Fibroblast of skin of left biceps (primary cell): ENCODE measurements around the gene KCND1.
"Not testable (repeated sequence)": the region's sequence is repeated elsewhere in the genome, so short reads cannot be mapped to it uniquely, and the experiment has no call there.

Experiments
- DNase-seq, 2 experiments: peaks; one replicate each; pipeline ENCODE4 v3.0.0-alpha.2; 2013; ENCODE audit warnings: low read depth in 2 of 2

KCND1 gene

DNA sequence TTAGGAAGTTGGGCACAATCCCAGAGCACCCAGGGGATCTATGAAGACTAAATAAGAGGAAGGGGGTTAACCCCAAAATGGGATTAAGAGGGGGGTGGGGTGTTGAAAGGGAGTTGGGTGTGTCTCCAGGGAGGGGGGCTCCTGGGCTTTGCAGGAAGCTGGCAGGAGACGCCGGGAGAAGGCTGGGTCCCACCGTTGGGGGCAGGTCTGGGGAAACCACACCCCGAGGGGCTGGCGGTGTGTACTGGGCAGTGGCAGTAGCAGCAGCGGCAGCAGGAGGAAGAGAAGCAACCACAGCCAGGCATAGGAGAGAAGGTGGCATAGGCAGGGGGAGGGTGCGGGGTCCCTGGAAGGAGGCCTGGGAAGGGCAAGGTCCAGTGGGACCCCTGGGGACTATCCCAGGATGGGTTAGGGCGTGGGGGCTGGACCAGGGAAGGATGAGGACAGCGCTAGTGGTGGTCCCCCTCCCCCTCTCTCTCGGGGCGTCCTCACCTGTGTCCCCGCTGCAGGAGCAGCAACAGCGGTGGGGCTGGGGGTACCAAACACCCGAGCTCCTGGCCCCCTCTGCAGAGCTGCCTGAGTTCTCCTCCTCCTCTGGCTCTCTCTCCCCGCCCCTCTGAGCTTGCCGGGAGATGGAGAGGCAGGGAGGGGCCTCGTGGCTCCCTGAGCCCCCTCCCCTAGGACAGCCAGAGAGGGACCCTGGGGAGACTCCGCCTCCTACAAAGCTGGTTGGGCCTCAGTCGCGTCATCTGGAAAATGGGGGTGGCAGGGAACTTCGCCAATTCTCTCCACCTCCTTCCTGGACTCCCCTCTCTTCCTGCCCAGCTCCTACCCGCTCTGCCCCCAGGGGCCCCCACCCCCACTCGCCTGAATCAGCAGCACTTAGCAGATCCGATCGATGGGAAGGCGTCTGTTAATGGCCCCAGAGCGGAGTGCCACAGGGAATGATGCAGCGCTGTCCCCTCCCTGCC is at the start of gene KCND1:
KCND1 (minus strand) TSS at position 596 of the 971 bp plus-strand sequence. CDS start 1,573 bp downstream, outside the sequence.
- peak in 1 of 2 experiments; percentile 29 for DNase-seq

DNA sequence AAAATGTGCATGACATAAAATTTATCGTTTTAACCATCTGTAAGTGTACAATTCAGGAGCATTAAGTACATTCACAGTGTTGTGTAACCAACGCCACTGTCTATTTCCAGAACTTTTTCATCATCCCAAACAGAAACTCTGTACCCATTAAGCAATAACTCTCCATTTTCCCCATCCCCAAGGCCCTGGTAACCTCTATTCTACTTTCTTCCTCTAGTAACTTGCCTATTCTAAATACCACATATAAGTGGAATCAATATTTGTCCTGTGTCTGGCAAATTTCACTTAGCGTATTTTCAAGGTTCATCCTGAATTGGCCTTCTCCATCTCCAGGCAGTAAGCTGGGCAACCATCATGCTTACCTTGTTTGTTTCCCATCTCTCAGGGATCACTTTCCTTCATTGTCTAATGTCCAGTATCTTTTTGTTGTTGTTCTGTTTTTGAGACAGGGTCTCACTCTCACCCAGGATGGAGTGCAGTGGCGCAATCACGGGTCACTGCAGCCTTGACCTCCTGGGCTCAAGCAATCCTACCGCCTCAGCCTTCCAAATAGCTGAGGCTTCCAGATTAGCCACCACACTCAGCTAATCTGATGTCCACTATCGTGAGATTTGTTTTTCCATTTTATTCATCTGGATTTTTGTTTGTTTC is 48.1 kb upstream of the KCND1 start:
- no peak for DNase-seq

DNA sequence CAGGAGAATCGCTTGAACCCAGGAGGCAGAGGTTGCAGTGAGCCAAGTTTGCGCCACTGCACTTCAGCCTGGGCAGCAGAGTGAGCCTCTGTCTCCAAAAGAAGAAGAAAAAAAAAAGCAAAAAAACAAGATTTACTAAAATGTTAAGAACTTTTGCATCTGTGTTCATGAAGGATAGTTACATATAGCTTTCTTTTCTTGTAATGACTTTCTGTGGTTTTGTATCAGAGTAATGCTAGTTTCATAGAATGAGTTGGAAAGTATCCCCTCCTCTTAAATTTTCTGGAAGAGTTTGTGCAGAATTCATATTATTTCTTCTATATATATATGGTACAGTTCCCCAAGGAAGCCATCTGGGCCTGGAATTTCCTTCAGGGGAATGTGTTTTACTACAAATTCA is 47.4 kb upstream of the KCND1 start:
- no peak for DNase-seq

DNA sequence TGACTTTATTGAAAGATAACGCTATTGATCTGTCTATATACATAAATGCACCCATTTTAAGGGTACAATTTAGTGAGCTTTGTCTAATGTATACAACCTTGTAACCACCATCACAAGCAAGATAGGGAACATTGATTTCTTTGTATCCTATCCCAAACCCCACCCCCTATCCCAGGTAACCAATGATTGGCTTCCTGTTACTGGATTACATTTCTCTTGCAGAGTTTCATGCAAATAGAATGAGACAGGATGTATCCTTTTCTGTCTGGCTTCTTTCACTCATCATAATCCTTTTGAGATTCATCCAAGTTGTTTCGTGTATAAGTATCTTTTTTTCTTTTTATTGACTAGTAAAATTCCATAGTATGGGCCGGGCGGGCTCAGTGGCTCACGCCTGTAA is 32.1 kb upstream of the KCND1 start:
- DNase-seq, result no peak

DNA sequence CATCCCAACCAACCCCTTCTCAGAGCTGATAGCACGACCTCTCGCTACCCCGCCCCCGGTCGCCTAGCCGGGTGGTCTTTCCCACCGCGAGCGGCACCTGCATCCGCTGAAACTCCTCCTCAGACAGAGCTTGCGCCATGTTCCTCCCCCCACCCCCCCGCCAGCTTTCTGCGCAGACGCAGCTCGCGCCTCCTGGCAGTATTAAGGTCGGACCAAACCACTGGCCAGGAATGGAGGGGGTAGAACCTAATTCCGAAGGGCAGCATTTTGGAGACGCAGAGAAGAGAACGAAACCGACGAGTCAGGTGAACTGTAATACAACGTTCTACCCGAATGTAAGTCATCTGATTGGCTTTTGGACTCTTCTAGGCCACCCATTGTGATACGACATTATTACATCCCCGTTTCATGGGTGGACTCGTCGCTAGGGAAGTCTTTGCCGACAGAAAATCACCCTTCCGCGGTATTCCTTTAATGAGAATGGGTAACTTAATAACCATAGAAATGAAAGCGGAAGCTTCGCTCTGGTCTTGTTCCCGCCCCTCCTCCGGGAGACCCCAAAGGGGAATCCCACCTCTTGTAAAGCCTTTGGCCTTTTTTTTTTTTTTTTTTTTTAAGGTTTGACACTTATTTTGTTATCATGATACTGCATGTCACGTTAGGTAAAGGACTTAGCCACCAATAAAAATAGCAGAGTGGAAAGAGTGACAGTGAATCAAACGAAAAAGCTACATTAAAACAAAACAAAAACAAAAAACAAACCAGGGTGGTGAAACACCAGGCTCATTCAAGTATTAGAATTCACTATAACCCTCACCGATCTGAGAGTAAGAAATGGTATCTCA is 30.7 kb upstream of the KCND1 start, which contains the start of gene GRIPAP1:
GRIPAP1 (minus strand) TSS at position 174 of the 845 bp plus-strand sequence; CDS start at position 139, 35 bp downstream.
- peak; percentile 65 to 75 for DNase-seq

DNA sequence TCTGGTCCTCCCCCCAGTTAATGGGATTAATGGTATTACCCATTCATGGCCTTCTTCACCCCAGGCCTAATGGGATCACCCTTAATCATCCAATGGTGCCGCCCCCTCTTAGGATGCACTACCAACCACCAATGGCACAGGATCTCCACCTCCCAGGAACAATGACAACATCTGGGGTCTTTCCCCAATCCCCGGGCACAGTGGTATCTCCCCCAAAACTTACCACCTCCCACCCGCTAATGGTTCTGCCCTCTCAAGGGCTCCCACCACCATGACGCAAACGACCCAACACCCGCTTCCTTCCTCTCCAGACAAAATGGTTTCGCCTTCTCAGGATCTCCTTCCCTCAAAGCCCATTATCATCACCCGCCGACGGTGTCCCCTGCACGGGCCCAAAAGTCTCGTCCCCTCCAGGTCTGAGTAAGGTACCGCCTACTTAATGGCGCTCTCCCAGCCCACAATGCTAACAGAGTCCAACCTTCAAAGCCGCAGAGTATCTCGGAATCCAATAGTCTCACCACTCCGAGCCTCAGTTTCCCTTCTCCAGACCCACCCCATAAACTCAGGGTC is 30.0 kb upstream of the KCND1 start:
- no peak for DNase-seq

DNA sequence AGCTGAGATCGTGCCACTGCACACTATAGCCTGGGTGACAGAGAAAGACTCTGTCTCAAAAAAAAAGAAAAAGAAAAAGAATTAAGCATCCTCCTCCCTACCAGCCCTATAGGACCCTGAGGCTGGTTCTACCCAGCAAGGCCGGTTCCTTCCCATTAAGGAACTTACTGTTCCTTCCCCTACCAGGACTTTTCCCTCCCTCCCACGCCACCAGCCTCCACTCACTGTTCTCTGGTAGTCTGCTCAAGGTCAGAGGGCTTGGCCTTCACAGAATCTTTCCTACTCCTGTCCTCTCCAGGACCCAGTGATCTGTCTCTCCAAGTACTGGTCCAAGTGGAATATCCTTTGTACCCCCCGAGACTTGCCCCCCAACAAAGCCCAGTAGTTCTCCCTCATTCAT is 29.0 kb upstream of the KCND1 start:
- DNase-seq, result no peak

DNA sequence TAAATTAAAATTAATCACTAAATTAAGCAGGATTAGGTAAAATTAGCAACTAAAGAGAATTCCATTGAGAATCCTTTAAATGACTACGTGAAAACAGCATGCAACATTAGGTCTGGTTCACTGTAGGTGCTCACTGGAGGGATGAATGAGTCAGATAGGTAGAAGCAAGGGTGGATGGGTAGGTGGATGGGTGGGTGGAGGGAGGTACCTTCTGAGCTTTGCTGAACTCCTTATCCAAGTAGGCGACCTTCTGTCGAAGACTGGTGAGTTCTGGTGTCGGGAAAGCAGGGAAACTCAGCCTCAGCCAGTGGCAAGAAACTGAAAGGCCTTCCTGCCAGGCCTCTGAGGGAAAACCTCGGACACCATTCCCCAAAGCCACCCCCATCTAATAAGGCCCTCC is 27.4 kb upstream of the KCND1 start:
- no peak for DNase-seq

DNA sequence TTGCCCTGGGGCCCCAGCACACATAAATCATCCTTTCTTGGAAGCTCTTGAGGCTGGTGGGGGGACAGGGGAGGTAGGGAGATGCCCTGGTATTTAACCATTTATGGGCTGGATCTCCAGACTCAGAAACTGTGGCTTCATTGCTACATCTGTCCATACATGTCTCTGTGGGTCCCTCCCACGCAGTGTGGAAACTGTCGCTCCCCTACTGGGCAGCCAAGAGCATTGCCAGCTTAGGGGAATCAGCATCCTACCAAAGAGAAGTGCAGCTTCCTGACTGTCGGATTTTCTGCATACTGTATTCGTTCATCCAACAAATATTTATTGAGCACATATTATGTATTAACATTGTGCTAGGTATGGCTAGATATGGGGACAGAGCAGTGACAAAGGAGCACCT is 26.7 kb upstream of the KCND1 start:
- no peak for DNase-seq

DNA sequence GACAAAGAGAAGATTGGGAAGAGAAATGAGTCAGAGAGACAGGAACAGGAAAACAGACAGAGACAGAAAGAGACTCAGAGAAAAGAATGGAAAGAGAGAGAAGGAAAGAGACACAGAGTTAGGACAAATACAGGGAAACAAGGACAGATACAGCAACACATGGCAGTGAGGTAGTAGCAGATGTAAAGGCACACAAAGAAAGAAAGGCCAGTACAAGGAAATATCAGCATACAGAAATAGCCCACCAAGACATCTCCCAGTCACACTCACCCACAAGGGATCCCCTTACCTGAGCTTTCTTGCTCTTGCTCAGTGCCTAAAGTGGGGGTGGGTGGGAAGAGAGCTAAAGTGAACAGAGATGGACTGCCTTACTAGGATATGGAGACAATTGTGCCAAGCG is 26.2 kb upstream of the KCND1 start:
- DNase-seq, result no peak

DNA sequence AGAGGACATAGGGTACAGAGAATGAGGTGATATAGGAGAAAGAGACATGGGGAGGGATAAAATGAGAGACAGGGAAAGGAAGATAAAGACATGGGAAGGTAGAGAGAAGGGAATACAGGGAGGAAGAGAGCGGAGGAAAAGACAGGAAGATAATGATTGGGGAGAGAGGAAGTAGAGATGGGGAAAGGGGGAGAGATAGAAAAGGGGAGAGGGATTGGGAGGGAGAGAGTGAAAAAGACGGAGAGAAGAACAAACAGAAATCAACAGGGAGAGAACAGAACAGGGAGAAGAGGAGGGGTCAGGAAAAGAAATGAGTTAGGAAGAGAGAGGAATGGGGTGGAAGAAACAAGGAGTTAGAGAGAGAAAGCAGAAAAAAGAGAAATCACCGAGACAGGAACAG is 25.8 kb upstream of the KCND1 start:
- DNase-seq, result no peak

DNA sequence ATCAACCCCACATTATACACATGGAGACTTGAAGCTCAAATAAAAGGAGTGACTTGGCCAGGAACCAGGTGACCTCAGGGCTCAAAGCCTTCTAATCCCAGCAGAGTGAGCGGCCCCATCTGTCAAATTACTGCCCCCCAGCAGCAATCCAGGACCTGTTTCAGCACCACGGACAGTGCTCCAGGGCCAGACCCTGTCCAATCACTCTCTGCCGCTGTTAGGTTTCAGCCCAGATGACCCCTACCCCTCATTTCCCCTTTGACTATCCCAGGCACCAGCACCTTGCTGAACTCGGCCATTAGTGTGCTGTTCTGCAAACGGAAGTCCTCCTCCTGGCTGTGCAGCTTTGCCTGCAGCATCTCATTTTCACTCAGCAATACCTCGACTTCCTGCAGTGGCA is 25.3 kb upstream of the KCND1 start:
- no peak for DNase-seq

DNA sequence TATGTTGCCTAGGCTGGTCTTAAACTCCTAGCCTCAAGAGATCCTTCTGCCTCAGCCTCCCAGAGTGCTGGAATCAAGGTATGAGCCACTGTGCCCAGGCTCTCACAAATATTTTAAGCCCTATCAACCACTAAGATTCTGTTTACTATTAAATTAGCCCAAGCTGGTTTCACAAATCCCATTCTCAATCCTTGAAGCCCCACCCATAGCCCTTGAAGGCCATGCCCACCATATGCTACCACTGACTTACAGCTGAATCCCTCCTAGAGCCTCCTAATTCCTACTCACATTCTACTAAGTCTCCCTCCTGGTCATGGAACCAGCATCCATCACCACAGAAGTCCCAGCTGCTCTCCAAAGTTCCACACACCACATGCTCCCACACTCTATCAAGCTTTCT is 20.7 kb upstream of the KCND1 start:
- no peak for DNase-seq

DNA sequence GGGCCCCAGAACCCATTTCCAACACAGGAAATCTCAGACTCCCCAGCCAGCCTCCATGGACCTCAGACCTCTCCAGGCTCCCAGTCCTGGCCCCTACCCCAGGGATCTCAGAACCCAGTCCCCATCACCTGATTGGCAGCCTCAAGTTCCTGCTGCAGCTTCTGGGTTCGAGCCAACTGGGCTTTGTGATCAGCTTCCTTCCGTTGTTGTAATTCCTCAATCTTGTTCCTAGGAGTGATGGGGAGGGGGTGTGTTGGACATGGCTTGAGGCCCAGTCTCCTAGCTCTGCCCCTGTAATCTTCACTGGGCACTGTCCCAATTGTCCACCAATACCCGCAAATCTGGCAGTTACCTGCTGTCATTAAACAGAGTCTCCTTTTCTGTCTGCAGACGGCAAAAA is 17.8 kb upstream of the KCND1 start:
- no peak for DNase-seq

DNA sequence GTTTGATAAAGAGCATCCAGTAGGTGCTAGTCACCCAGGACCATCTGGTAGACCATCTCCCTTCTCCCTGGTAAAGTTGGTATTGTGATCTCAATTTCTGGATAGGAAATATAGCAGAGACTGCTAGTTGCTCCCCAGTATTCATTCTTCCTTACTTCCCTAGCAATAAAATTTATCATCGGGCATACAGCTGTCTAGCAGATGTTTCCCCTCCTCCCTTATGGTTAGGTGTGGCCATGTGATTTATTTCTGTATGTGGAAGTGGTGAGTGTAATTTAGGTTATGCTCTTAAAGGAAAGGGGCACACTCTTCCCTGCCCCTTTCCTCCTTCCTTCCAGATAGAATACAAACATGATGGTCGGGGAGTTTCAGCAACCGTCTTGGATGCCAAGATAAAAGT is 12.3 kb upstream of the KCND1 start:
- no peak for DNase-seq

DNA sequence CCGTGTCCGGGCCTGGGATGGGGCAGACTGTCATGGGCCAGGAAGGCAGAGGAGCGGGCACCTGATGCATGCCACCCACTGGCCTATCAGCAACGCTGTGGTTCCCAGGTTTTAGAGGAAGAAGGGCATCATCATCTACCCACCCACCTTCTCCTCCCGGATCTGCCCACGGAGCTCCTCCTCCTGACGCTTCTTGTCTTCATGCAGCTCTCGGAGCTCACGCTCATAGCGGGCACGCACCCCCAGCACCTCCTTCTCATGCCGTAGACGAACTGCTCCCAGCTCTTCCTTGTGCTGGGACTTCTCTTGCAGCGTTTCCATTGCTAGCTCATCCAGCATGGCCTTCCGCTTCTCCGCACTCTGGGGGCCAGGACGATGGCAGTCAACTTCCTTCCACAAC is 11.4 kb upstream of the KCND1 start:
- no peak for DNase-seq

DNA sequence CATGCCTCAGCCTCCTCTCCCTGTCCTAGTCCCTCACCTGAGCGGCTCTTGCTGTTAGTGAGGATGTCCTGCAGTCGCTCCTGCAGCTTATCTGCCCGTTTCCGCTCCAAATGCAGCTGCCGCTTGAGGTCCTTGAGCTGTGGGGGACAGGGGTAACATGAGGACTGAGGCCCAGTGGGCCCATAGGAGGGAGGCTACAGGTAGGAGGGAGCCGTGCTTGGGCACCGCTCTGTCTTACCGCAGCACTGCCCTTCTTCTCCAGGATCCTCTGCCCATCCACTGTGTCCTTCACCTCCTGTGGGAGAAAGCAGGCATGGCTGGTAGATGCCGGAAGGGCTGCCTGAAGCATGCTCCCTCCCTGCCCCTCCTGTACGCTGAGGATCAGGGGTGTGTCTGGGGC is 9.5 kb upstream of the KCND1 start:
- DNase-seq, result no peak

DNA sequence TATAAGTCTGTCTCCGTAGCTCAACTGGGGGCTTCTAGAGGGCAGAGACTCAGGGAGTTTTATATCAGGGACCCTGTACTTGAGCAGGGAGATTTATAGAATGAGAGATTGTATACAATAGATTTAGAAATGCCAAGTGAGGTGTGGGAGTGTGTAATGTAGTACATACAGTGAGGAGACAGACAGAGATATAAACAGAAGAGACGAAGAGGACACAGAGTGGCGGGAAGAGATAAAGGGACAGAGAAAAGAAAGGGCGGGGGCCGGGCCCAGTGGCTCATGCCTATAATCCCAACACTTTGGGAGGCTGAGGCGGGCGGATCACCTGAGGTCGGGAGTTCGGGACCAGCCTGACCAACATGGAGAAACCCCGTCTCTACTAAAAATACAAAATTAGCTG is 8.7 kb upstream of the KCND1 start:
- DNase-seq, result not testable (repeated sequence)

DNA sequence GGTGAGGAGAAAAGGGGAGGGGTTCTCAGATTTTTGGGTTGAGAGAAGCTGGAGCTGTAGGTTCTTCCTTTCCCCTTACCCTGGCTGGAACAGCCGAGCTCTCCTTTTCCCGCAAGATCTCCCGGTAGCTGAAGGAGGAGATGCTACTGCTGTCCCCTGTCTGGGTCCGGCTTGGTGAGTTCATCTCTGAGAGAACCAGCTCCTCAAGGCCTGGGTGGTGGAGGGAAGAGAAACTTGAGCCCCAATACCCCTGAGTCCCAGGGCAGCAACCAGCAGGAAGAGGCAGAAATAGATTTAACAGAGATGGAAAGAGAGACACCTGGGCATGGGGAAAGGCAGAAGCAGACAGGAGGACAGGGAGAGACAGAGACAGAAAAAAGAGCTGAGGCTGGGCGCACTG is 6.6 kb upstream of the KCND1 start:
- DNase-seq, result no peak

DNA sequence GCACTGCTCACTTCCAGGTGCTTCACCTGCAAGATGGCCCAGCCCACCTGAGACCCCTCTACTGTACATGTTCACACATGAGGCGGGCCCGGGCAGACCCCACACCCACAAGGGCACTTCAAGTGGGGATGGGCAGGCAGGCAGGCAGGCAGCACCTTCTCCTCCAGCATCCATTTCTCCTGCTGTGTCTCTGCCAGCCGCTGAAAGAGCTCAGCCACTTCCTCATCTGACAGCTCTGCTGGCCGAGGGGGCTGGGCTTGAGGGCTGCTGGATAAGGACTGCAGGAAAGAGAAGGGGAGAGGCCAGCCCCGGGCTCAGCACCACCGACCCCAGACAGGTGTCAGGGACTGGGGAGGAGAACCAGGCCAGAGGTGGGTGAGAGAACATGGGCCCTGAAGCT is 4.4 kb upstream of the KCND1 start:
- no peak for DNase-seq

DNA sequence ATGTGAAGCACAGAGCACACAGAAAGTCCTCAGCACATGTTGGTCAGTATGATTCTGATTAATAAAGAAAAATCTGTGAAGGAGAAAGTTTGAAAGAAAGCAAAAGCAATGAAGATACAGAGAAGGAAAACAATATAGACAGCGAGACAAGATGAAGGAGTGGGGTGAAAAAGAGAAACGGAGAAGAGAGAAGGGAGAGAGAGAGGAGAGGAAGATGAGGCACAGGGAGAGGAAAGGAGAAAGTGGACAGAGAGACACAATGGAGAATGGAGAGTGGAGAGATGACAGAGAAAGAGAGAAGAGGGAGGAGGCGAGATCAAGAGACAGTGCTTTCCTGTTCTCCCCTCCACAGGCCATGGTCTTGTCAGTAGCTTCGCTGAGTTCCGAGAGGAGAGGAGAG is 3.9 kb upstream of the KCND1 start:
- no peak for DNase-seq

DNA sequence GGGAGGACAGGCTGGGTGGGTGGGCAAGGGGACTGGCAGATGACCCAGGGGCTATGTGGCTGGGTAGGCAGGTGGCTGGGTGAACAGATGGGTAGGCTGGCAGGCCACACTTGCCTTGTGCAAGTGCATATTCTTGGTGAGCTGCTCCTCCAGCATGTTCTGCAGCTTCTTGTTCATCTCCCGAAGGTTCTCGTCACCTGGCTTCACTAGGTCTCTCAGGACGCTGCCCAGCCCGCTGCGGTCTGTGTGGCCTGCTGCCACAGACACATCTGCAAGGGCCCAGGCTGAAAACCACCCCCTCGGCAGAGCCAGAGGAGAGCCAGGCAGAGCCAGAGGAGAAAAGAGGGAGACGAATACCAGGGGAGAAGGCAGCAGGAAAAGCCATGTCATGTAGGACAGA is 3.4 kb upstream of the KCND1 start:
- DNase-seq, result no peak
